T-helper 2 cell treated with Interferon-gamma antibody and Interleukin-4, amounts not matched to agents 5 μg/mL and 100 μg/mL, for 36 hours (primary cell): ENCODE results near the gene ODC1.
A peak's percentile ranks its signal among the peaks of the same experiment; 100 is the strongest.

Experiments used
- DNase-seq: peaks from one replicate; pipeline ENCODE4 v3.0.0; 2021; ENCODE audit warnings: low spot score
- H3K27ac Mint-ChIP-seq: one replicate; pipeline ENCODE4 v1.8.0; 2021; ENCODE audit warnings: mild to moderate bottlenecking, mixed read lengths
- H3K27me3 Mint-ChIP-seq: one replicate; pipeline ENCODE4 v1.8.0; 2021; ENCODE audit warnings: low read depth, mixed read lengths
- H3K36me3 Mint-ChIP-seq: one replicate; pipeline ENCODE4 v1.8.0; 2021; ENCODE audit warnings: low read depth, mixed read lengths
- H3K4me1 Mint-ChIP-seq: one replicate; pipeline ENCODE4 v1.8.0; 2021; ENCODE audit warnings: low read depth, mixed read lengths
- H3K4me3 Mint-ChIP-seq: one replicate; pipeline ENCODE4 v1.8.0; 2022; ENCODE audit warnings: mild to moderate bottlenecking, moderate library complexity, mixed read lengths
- H3K9me3 Mint-ChIP-seq: one replicate; pipeline ENCODE4 v1.8.0; 2021; ENCODE audit warnings: mixed read lengths

The ODC1 gene

GRCh38 chr2:10439971-10440370 lies 8.2 kb downstream of the ODC1 start:
- Mint-ChIP-seq H3K27me3 (no peaks in the 10 kb centered on the region), H3K4me3 (no peak overlapping the region), H3K4me1 (peaks cover 12% of the 10 kb centered on the region), H3K27ac (no peak overlapping the region), H3K9me3 (no peaks in the 10 kb centered on the region), H3K36me3 (peaks cover 40% of the 10 kb centered on the region)
- DNase-seq: no peak

GRCh38 chr2:10439185-10439879 lies 8.8 kb downstream of the ODC1 start:
- no peak overlapping the region for H3K4me3 Mint-ChIP-seq

GRCh38 chr2:10438688-10439087 lies 9.4 kb downstream of the ODC1 start:
- DNase-seq: no peak
- H3K36me3 Mint-ChIP-seq: peaks cover 29% of the 10 kb centered on the region
- no peak overlapping the region for H3K4me3 Mint-ChIP-seq
- no peak overlapping the region for H3K27ac Mint-ChIP-seq
- peaks cover 7% of the 10 kb centered on the region for H3K4me1 Mint-ChIP-seq
- no peaks in the 10 kb centered on the region for H3K9me3 Mint-ChIP-seq
- H3K27me3 Mint-ChIP-seq: no peaks in the 10 kb centered on the region

More at GRCh38 chr2:10439185-10439879, 8.8 kb downstream of the ODC1 start:
- Mint-ChIP-seq H3K27ac (no peak overlapping the region), H3K4me1 (peaks cover 8% of the 10 kb centered on the region), H3K27me3 (no peaks in the 10 kb centered on the region), H3K36me3 (peaks cover 34% of the 10 kb centered on the region), H3K9me3 (no peaks in the 10 kb centered on the region)
- no peak for DNase-seq

GRCh38 chr2:10437806-10438205 lies 10.3 kb downstream of the ODC1 start:
- Mint-ChIP-seq H3K27ac (no peak overlapping the region), H3K27me3 (no peaks in the 10 kb centered on the region), H3K9me3 (no peaks in the 10 kb centered on the region), H3K36me3 (peaks cover 21% of the 10 kb centered on the region), H3K4me1 (peaks cover 12% of the 10 kb centered on the region), H3K4me3 (no peak overlapping the region)
- DNase-seq: no peak

GRCh38 chr2:10436583-10437110 lies 11.5 kb downstream of the ODC1 start:
- no peak overlapping the region for H3K27ac Mint-ChIP-seq
- H3K9me3 Mint-ChIP-seq: no peaks in the 10 kb centered on the region
- no peak overlapping the region for H3K4me3 Mint-ChIP-seq
- H3K4me1 Mint-ChIP-seq: peaks cover 16% of the 10 kb centered on the region
- no peak for DNase-seq
- H3K36me3 Mint-ChIP-seq: peaks cover 13% of the 10 kb centered on the region
- H3K27me3 Mint-ChIP-seq: no peaks in the 10 kb centered on the region

GRCh38 chr2:10435820-10436204 lies 12.3 kb downstream of the ODC1 start:
- H3K9me3 Mint-ChIP-seq: no peaks in the 10 kb centered on the region
- H3K4me1 Mint-ChIP-seq: peaks cover 17% of the 10 kb centered on the region
- H3K27ac Mint-ChIP-seq: no peak overlapping the region
- peaks cover 8% of the 10 kb centered on the region for H3K36me3 Mint-ChIP-seq
- H3K27me3 Mint-ChIP-seq: no peaks in the 10 kb centered on the region
- no peak overlapping the region for H3K4me3 Mint-ChIP-seq
- no peak for DNase-seq

- peak; percentile 70 for DNase-seq
- H3K4me3 Mint-ChIP-seq: no peak overlapping the region
- no peaks in the 10 kb centered on the region for H3K9me3 Mint-ChIP-seq
- no peak overlapping the region for H3K27ac Mint-ChIP-seq
- peaks cover 18% of the 10 kb centered on the region for H3K4me1 Mint-ChIP-seq
- H3K36me3 Mint-ChIP-seq: peaks cover 5% of the 10 kb centered on the region
- no peaks in the 10 kb centered on the region for H3K27me3 Mint-ChIP-seq
Measured at GRCh38 chr2:10434886-10435819, 13.0 kb downstream of the ODC1 start.

GRCh38 chr2:10433947-10434885 lies 13.9 kb downstream of the ODC1 start:
- Mint-ChIP-seq H3K9me3 (no peaks in the 10 kb centered on the region), H3K36me3 (peaks cover 2% of the 10 kb centered on the region), H3K27ac (no peak overlapping the region), H3K27me3 (no peaks in the 10 kb centered on the region), H3K4me3 (no peak overlapping the region), H3K4me1 (peaks cover 18% of the 10 kb centered on the region)
- DNase-seq: no peak

GRCh38 chr2:10433264-10433946 lies 14.7 kb downstream of the ODC1 start:
- no peak for DNase-seq
- H3K27me3 Mint-ChIP-seq: no peaks in the 10 kb centered on the region
- no peaks in the 10 kb centered on the region for H3K36me3 Mint-ChIP-seq
- peaks cover 18% of the 10 kb centered on the region for H3K4me1 Mint-ChIP-seq
- peak overlapping the region; percentile 2 for H3K27ac Mint-ChIP-seq
- no peaks in the 10 kb centered on the region for H3K9me3 Mint-ChIP-seq
- H3K4me3 Mint-ChIP-seq: peak overlapping the region; percentile 37

- Mint-ChIP-seq H3K9me3 (no peaks in the 10 kb centered on the region), H3K27me3 (no peaks in the 10 kb centered on the region), H3K27ac (peak overlapping the region; percentile 54), H3K4me3 (peak overlapping the region; percentile 82), H3K4me1 (peaks cover 15% of the 10 kb centered on the region), H3K36me3 (peaks cover 1% of the 10 kb centered on the region)
- DNase-seq: peak; percentile 31
Measured at GRCh38 chr2:10432311-10433181, 15.6 kb downstream of the ODC1 start.

GRCh38 chr2:10431797-10432196 lies 16.3 kb downstream of the ODC1 start:
- Mint-ChIP-seq H3K27me3 (no peaks in the 10 kb centered on the region), H3K4me3 (peak overlapping the region; percentile 82), H3K36me3 (peaks cover 3% of the 10 kb centered on the region), H3K4me1 (peaks cover 14% of the 10 kb centered on the region), H3K9me3 (no peaks in the 10 kb centered on the region), H3K27ac (peak overlapping the region; percentile 54)
- DNase-seq: no peak

- Mint-ChIP-seq H3K36me3 (peaks cover 5% of the 10 kb centered on the region), H3K4me3 (no peak overlapping the region), H3K4me1 (peaks cover 14% of the 10 kb centered on the region), H3K27ac (no peak overlapping the region), H3K9me3 (no peaks in the 10 kb centered on the region), H3K27me3 (no peaks in the 10 kb centered on the region)
- no peak for DNase-seq
Measured at GRCh38 chr2:10430886-10431622, 17.1 kb downstream of the ODC1 start.
